ENCODE results near the gene ERAS.

ERAS gene, protein sequence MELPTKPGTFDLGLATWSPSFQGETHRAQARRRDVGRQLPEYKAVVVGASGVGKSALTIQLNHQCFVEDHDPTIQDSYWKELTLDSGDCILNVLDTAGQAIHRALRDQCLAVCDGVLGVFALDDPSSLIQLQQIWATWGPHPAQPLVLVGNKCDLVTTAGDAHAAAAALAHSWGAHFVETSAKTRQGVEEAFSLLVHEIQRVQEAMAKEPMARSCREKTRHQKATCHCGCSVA

DNA sequence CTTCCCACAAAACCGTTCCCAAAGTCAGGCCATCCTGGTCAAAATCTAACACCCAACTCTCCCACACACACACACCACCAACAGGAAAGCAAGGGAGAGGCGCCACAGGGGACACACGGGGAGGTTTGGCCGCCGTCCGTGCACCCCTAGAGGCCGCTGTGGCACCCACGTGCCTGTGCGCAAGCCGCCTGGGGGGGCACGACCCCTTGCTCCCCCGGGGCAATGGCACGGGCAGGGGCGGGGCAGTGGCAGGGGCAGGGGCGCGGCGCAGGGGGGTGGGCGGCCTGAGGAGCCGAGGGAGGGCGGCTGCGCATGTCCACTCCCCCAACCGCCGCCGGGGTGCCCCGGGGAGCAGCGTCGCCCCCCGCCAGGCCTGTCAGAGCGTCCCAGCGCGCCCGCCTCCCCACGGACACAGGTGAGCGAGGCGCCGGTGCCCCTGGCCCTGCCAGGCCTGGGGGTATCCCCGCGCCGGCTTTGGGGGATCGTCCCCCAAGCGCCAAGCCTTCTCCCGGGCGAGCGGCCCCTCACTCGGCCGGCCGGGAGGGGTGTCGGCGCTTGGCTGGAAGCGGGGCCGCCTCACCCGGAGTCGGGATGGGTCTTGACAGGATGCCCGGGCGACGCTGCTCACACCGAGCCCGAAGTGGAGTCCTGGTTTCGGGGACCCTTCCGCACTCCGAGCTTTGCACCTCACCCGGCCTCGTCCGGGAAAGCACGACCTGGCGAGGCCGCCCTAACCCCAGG, at the start of gene ERAS:
Gene ERAS (plus strand): TSS at position 379 of the 741 bp plus-strand sequence. CDS start 2,611 bp downstream, outside the sequence.
- peak; percentile 34 for DNase-seq (ENCODE audit: low spot score)

DNA sequence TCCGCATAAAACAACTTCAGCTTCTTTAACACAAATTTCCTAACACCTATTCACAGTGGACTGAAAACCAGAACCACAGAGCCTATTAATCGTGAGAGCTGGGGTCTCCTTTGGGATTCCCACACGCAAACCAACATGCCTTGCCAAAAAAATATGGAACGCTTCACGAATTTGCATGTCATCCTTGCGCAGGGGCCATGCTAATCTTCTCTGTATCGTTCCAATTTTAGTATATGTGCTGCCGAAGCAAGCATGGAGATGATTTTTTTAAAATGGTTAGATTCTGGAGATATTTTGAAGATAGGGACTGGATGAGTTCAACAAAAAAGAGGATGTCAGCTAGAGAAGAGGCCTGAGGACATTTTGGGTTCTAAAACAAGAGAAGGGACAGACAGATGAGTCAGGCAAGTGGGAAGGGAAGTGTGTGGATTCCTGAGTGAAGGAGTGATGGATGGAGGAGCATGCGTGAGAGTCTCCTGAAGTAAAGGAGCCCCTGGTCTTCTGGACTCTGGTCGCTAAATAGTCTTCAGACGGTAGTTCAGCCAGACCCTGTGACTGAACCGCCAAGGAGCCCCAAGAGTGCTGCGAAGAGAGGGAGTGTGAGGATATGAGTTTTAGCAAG, 49.4 kb upstream of the ERAS start:
- no peak for DNase-seq (ENCODE audit: low spot score)

- DNase-seq (ENCODE audit: low spot score), result no peak
Observed at GRCh38 chrX:48779399-48779798, 46.9 kb upstream of the ERAS start.

GRCh38 chrX:48781705-48782104, 44.6 kb upstream of the ERAS start:
- DNase-seq (ENCODE audit: low spot score), result no peak

- DNase-seq (ENCODE audit: low spot score), result no peak
Observed at GRCh38 chrX:48782216-48782615, 44.1 kb upstream of the ERAS start.

- DNase-seq (ENCODE audit: low spot score), result no peak
Observed at GRCh38 chrX:48782795-48783194, 43.5 kb upstream of the ERAS start.

- DNase-seq (ENCODE audit: low spot score), result no peak
Observed at GRCh38 chrX:48784726-48785125, 41.6 kb upstream of the ERAS start.

GRCh38 chrX:48785186-48785539, 41.1 kb upstream of the ERAS start:
- DNase-seq (ENCODE audit: low spot score), result no peak

GRCh38 chrX:48785540-48786214, 40.6 kb upstream of the ERAS start:
- DNase-seq (ENCODE audit: low spot score), result no peak

DNA sequence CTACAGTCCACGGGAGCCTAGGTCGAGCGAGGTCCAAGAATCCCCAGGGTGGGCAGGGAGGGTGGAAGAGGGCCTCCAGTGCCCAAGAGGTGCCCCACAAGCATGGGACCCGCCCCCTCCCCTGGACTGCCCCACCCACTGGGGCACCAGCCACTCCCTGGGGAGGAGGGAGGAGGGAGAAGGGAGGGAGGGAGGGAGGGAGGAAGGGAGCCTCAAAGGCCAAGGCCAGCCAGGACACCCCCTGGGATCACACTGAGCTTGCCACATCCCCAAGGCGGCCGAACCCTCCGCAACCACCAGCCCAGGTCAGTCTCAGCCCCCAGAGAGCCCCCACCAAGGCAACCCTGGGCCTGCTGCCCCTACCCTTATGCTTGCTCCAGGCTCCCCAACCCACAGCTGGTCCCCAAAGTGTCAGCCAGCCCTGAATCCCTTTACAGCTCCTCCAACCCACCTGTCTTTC, 39.9 kb upstream of the ERAS start, which contains the start of gene GATA1:
Gene GATA1 (plus strand): TSS at position 250 of the 460 bp plus-strand sequence. CDS start 4,520 bp downstream, outside the sequence.
- DNase-seq (ENCODE audit: low spot score), result no peak

DNA sequence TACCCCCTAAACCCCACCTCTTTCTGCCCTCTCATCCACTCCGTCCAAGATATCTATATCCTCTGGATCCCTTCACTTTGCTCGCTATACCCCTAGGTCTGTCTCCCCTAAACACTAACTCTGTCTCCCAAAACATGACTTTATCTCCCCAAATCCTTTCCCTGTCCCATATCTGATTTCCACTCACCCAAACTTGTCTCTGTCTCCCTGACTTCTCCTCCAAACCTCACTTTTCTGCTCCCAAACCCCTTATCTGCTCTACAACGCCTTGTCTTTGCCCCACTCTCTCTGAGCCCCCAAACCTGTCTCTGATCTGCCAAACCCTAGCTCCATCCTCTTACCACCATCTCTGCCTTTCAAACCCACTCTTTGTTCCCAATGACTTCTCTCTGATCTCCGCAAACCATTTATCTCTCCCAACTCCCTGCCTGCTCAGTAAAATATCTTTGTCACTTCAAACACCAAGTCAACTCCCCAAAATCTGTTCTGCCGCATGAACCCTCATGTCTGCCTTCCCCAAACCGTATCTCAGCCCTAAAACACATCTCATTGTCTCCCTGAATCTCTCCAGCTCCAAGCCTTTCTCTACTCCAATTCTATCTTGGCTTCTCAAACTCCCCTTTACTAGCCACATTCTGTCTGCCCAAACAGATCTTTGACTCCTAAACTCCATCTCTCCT, 39.3 kb upstream of the ERAS start:
- DNase-seq (ENCODE audit: low spot score), result no peak

- no peak for DNase-seq (ENCODE audit: low spot score)
Observed at GRCh38 chrX:48787505-48788443, 38.5 kb upstream of the ERAS start.

- no peak for DNase-seq (ENCODE audit: low spot score)
Observed at GRCh38 chrX:48789366-48790220, 36.7 kb upstream of the ERAS start.

- no peak for DNase-seq (ENCODE audit: low spot score)
Observed at GRCh38 chrX:48790477-48790876, 35.8 kb upstream of the ERAS start.

DNA sequence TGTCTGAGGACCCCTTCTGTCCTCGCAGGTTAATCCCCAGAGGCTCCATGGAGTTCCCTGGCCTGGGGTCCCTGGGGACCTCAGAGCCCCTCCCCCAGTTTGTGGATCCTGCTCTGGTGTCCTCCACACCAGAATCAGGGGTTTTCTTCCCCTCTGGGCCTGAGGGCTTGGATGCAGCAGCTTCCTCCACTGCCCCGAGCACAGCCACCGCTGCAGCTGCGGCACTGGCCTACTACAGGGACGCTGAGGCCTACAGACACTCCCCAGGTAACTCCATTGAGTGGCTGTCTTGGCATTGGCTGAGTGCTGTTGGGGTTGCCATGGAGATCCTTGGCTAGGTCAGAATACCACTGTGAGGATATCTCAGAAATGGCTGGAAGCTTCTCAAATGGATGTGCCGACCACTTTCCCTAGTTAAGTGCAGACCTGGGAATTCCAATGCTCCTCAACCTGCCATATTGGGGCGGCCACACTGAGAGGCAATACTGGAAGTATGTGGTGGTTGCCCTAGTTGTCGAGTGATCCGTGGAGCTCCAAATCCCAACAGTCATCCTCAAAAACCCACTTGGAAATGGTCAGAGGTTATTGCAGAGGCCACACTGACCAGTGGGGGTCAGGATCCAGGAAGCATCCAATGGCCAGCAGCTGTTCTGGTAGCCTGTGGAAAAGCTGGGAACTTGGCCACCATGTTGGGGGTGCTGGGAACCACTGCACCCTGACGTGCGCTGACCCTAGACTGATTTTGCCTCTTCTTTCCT, 35.1 kb upstream of the ERAS start:
- DNase-seq (ENCODE audit: low spot score), result no peak

DNA sequence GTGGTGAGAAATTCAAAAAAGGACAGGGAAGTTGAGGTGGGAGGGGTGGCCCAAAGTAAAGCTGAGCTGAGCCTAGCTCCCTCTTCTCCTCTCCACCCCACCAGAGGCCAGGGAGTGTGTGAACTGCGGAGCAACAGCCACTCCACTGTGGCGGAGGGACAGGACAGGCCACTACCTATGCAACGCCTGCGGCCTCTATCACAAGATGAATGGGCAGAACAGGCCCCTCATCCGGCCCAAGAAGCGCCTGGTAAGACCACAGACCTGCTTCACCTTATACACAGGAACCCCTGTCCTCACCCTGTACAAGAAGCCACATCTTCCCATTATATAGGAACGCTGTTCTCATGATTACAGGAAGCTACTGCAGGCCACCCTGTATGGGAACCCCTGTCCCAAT, 34.1 kb upstream of the ERAS start:
- DNase-seq (ENCODE audit: low spot score), result no peak

DNA sequence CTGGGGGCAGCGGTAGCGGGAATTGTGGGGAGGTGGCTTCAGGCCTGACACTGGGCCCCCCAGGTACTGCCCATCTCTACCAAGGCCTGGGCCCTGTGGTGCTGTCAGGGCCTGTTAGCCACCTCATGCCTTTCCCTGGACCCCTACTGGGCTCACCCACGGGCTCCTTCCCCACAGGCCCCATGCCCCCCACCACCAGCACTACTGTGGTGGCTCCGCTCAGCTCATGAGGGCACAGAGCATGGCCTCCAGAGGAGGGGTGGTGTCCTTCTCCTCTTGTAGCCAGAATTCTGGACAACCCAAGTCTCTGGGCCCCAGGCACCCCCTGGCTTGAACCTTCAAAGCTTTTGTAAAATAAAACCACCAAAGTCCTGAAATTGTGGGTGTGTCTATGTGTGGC, 32.4 kb upstream of the ERAS start:
- no peak for DNase-seq (ENCODE audit: low spot score)

DNA sequence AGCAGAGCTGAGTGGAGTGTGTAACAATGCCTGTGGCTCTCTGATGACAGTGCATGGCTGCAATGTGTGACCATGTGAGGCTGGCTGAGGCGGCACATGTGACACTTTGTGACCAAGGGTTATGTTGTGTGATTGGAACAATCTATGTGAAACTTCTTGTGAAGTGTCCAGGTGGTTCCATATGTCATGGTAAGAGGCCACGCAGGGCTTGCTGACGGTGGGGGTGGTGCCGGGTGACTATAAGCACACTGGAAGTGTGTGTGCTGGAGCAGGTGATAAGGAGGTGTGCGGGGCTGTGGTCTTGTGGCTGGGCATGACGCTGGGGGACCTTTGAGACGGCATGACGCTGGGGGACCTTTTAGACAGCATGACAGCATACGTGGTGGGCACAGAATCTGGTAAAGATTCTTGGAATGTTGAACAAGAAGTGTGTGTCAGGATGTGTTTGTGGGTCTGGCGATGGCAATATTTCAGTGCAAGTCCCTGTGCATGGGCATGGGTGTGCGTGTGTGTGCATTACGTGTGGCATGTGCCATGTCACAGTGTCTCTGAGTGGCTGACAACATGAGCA, 31.9 kb upstream of the ERAS start:
- DNase-seq (ENCODE audit: low spot score), result no peak
